Measurements from ENCODE around the gene SLCO2A1.

Gene SLCO2A1

DNA sequence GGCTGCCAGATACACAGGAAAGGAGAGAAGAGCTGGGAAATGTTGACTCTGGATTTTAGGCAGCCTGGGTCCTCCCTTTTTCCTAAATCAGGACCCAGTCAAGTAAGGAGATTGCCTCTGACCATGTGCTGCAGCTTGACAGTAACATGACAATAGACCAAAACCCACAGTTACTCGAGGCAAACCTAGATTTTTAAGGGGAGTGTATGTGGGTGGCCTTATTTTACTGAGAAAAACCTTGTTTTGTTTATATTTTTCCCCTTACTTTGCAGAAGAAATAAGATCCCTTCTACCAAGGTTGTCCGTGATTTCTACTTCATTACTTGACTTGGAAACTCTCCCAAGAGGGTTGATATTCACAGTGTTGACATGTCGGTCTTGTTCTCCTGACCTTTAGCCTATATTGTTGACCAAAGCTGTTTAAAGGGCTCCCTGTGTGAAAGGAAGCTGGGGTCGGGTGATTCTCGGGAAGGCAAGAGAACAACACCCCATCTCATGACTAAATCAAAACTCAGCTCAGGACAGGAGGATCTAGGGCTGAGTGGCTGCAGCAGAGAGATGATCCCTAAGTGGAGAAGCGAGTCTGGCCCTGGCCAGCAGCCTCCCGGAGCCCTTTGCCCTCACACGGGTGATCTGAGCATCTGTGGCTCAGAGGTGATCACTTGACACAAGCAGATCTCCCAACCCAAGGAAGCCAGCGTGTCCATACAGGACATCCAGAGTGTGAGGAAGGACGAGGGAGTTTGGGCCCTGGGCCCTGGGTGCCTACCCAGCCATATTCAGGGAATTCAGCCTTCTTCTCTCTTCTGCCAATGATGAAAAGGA lies 31.0 kb upstream of the SLCO2A1 start:
- no peak overlapping the region for H2AFZ ChIP-seq (ENCODE audit: low read length)
- H3K4me1 ChIP-seq (ENCODE audit: low read length), result no peaks in the 10 kb centered on the region
- H3K9me3 ChIP-seq (replicated peaks; ENCODE audit: insufficient read depth, low read length), result no peaks in the 10 kb centered on the region
- H3K79me2 ChIP-seq (ENCODE audit: low read length), result no peaks in the 10 kb centered on the region
- H3K27ac ChIP-seq (ENCODE audit: low read length), result no peak overlapping the region
- no peak overlapping the region for H3K4me2 ChIP-seq (ENCODE audit: low read depth, low read length)
- no peak for DNase-seq
- H3K9me2 ChIP-seq (replicated peaks; ENCODE audit: insufficient read depth, low read length), result no peaks in the 10 kb centered on the region
- H3K27me3 ChIP-seq (replicated peaks; ENCODE audit: insufficient read depth, low read length), result no peaks in the 10 kb centered on the region
- H3K4me3 ChIP-seq (ENCODE audit: low read length), result no peak overlapping the region
- TF ChIP-seq EZH2phosphoT487 (IDR thresholded peaks at IDR 0.05; ENCODE audit: low read length), result no peak
- TF ChIP-seq, protein P1, sequence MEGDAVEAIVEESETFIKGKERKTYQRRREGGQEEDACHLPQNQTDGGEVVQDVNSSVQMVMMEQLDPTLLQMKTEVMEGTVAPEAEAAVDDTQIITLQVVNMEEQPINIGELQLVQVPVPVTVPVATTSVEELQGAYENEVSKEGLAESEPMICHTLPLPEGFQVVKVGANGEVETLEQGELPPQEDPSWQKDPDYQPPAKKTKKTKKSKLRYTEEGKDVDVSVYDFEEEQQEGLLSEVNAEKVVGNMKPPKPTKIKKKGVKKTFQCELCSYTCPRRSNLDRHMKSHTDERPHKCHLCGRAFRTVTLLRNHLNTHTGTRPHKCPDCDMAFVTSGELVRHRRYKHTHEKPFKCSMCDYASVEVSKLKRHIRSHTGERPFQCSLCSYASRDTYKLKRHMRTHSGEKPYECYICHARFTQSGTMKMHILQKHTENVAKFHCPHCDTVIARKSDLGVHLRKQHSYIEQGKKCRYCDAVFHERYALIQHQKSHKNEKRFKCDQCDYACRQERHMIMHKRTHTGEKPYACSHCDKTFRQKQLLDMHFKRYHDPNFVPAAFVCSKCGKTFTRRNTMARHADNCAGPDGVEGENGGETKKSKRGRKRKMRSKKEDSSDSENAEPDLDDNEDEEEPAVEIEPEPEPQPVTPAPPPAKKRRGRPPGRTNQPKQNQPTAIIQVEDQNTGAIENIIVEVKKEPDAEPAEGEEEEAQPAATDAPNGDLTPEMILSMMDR (IDR thresholded peaks at IDR 0.05; ENCODE audit: low read length), result no peak
- TF ChIP-seq EZH2 (optimal IDR thresholded peaks at IDR 0.05; ENCODE audit: low read depth, low read length), result no peak
- H4K20me1 ChIP-seq (ENCODE audit: insufficient read depth, low read length), result no peaks in the 10 kb centered on the region
- H3F3A ChIP-seq (ENCODE audit: insufficient read depth, low read length), result no peaks in the 10 kb centered on the region
- no peak overlapping the region for H3K9ac ChIP-seq (ENCODE audit: low read length)
- H3K36me3 ChIP-seq (replicated peaks; ENCODE audit: insufficient read depth, low read length), result no peaks in the 10 kb centered on the region

DNA sequence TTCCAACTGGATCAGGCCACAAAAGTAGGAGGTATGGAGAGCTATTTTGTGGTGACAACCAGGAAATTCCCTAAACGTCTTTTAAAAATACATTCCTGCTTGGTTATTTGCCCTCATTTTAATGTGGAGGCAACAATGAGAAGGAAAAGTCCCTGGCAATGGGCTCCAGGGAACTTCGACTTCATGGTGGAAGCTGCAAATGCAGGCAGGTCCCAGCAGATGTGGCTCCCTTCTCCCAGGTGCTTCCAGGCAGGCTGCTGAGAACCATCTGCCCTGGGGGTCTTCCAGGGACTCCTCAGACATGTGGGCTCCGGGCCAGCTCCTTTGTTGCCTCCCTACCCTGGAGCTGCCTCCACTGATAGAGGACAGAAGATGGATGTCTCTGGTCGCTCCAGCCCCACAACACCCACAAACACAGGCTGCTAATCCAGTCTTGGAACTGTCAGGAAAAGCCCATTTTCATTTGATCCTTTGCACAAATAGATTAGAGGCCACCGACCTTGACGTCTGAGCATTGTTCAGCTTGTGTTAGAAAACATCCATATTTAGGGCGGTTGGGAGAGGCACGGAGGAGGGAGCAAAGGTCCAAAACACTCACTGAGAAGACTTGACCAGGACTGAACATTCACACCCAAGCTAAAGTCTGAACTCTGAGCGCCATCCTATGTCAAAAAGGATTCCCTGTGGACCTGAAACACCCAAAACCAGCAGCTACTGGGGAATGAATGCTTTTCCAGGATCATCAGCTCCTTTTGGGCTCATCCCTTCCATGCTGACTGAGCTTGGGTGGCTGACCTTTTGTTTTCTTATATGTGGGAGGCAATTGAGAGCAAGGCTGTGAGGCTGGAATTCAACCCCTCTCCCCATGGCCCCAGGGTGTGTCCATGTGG lies 30.2 kb upstream of the SLCO2A1 start:
- no peaks in the 10 kb centered on the region for H3K9me2 ChIP-seq (replicated peaks; ENCODE audit: insufficient read depth, low read length)
- no peak for DNase-seq
- no peaks in the 10 kb centered on the region for H3K79me2 ChIP-seq (ENCODE audit: low read length)
- no peaks in the 10 kb centered on the region for H3K36me3 ChIP-seq (replicated peaks; ENCODE audit: insufficient read depth, low read length)
- H3K27me3 ChIP-seq (replicated peaks; ENCODE audit: insufficient read depth, low read length), result no peaks in the 10 kb centered on the region
- no peak overlapping the region for H3K4me3 ChIP-seq (ENCODE audit: low read length)
- H3K4me1 ChIP-seq (ENCODE audit: low read length), result no peaks in the 10 kb centered on the region
- H3K27ac ChIP-seq (ENCODE audit: low read length), result no peak overlapping the region
- no peak overlapping the region for H3K9ac ChIP-seq (ENCODE audit: low read length)
- H3K4me2 ChIP-seq (ENCODE audit: low read depth, low read length), result no peak overlapping the region
- no peaks in the 10 kb centered on the region for H3K9me3 ChIP-seq (replicated peaks; ENCODE audit: insufficient read depth, low read length)
- no peak overlapping the region for H2AFZ ChIP-seq (ENCODE audit: low read length)
- no peak for TF ChIP-seq EZH2 (optimal IDR thresholded peaks at IDR 0.05; ENCODE audit: low read depth, low read length)
- TF ChIP-seq, protein P1 (IDR thresholded peaks at IDR 0.05; ENCODE audit: low read length), result no peak
- no peak for TF ChIP-seq EZH2phosphoT487 (IDR thresholded peaks at IDR 0.05; ENCODE audit: low read length)
- H4K20me1 ChIP-seq (ENCODE audit: insufficient read depth, low read length), result no peaks in the 10 kb centered on the region
- no peaks in the 10 kb centered on the region for H3F3A ChIP-seq (ENCODE audit: insufficient read depth, low read length)

DNA sequence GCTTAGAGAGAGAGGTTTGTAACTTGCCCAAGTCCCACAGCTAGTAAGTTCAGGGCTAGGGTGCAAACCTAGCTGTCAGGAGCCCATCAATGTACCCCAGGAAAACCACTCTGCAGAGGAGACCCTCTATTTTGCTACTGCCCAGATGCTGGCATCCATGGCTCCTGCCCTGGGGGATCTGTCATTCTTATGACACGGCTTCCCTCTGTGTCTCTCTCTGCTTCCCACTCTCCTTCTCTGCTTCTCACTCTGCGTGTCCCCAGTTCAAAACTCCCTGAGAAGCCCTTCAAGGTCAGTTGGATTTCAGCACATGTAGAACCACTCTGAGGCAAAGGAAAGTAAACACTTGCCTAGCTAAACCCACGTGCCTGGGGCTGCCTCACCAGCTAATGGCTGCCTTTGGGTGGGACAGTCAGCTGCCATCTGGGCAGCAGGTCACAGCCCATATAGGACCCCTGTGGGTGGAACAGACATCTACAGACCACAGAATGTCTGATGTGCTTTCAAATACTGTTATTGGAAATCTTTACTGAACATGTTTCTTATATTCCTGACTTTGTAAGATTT lies 29.4 kb upstream of the SLCO2A1 start:
- Histone ChIP-seq H3K4me1 (ENCODE audit: low read length) (no peaks in the 10 kb centered on the region), H3K9ac (ENCODE audit: low read length) (no peak overlapping the region), H3K9me2 (replicated peaks; ENCODE audit: insufficient read depth, low read length) (no peaks in the 10 kb centered on the region), H3K79me2 (ENCODE audit: low read length) (no peaks in the 10 kb centered on the region), H3K4me3 (ENCODE audit: low read length) (no peak overlapping the region), H3F3A (ENCODE audit: insufficient read depth, low read length) (no peaks in the 10 kb centered on the region), H3K36me3 (replicated peaks; ENCODE audit: insufficient read depth, low read length) (no peaks in the 10 kb centered on the region), H3K9me3 (replicated peaks; ENCODE audit: insufficient read depth, low read length) (no peaks in the 10 kb centered on the region), H3K27me3 (replicated peaks; ENCODE audit: insufficient read depth, low read length) (no peaks in the 10 kb centered on the region), H2AFZ (ENCODE audit: low read length) (no peak overlapping the region), H3K27ac (ENCODE audit: low read length) (no peak overlapping the region), H4K20me1 (ENCODE audit: insufficient read depth, low read length) (no peaks in the 10 kb centered on the region), H3K4me2 (ENCODE audit: low read depth, low read length) (no peak overlapping the region)
- DNase-seq, result no peak
- TF ChIP-seq EZH2phosphoT487 (IDR thresholded peaks at IDR 0.05; ENCODE audit: low read length) (no peak), EZH2 (optimal IDR thresholded peaks at IDR 0.05; ENCODE audit: low read depth, low read length) (no peak)
- TF ChIP-seq, protein P1 (IDR thresholded peaks at IDR 0.05; ENCODE audit: low read length), result no peak

Data from MM.1S (cell line).